GM12892 (cell line): ENCODE measurements around the gene TMTC3.

Experiments
- POLR2AphosphoS5 ChIP-seq: IDR thresholded peaks from 2 replicates; pipeline ENCODE4 v1.6.1; 2011; ENCODE audit warnings: low read depth, low read length, control low read depth
- TAF1 ChIP-seq: IDR thresholded peaks from 2 replicates; pipeline ENCODE4 v1.6.1; 2011; ENCODE audit warnings: low read depth, mild to moderate bottlenecking, control low read depth, low read length, borderline replicate concordance

DNA sequence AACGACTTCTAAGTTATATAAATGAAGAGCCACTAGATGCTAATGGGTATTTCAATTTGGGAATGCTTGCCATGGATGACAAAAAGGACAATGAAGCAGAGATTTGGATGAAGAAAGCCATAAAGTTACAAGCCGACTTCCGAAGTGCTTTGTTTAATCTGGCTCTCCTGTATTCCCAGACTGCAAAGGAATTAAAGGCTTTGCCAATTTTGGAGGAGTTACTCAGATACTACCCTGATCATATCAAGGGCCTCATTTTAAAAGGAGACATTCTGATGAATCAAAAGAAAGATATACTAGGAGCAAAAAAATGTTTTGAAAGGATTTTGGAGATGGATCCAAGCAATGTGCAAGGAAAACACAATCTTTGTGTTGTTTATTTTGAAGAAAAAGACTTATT, 52.8 kb downstream of the TMTC3 start:
- TF ChIP-seq POLR2AphosphoS5 = no peak
- no peak for TF ChIP-seq TAF1
